SK-N-SH treated with all-trans-retinoic acid at 6 μM for 48 hours (cell line): Measurements from ENCODE around the gene BICC1.

Source experiments
- ARNTL ChIP-seq: fragments of 450-650 bp; formaldehyde crosslinking; IDR thresholded peaks from 2 replicates; pipeline ENCODE4 v1.5.0; 2020; ENCODE audit warnings: low read depth, mild to moderate bottlenecking, moderate library complexity, borderline replicate concordance
- CSDC2 ChIP-seq: fragments of 250-450 bp; sonication (Bioruptor Pico); IDR thresholded peaks from 2 replicates; pipeline ENCODE4 v1.5.0; 2020; ENCODE audit warnings: mild to moderate bottlenecking, moderate library complexity
- PATZ1 ChIP-seq: fragments of 250-450 bp; sonication (Bioruptor Pico); IDR thresholded peaks from 2 replicates; pipeline ENCODE4 v1.8.0; 2020; ENCODE audit warnings: mild to moderate bottlenecking, moderate library complexity, borderline replicate concordance
- RARB ChIP-seq: fragments of 250-450 bp; sonication (Bioruptor Pico); IDR thresholded peaks from 2 replicates; pipeline ENCODE4 v1.8.0; 2021; ENCODE audit warnings: mild to moderate bottlenecking, moderate library complexity
- TSHZ2 ChIP-seq: fragments of 250-450 bp; sonication (Bioruptor Pico); IDR thresholded peaks from 2 replicates; pipeline ENCODE4 v1.5.0; 2020; ENCODE audit warnings: mild to moderate bottlenecking, moderate library complexity
- ZC3H10 ChIP-seq: fragments of 250-450 bp; sonication (Bioruptor Pico); IDR thresholded peaks from 2 replicates; pipeline ENCODE4 v1.5.1; 2021; ENCODE audit warnings: mild to moderate bottlenecking, moderate library complexity
- ZFP3 ChIP-seq: fragments of 250-450 bp; sonication (Bioruptor Pico); IDR thresholded peaks from 2 replicates; pipeline ENCODE4 v1.5.0; 2020; ENCODE audit warnings: mild to moderate bottlenecking, moderate library complexity
- ZNF565 ChIP-seq: fragments of 450-650 bp; formaldehyde crosslinking; conservative IDR thresholded peaks from 2 replicates; pipeline ENCODE4 v1.5.0; 2020; ENCODE audit warnings: low read depth, mild to moderate bottlenecking, moderate library complexity
- ZNF70 ChIP-seq: fragments of 450-650 bp; formaldehyde crosslinking; IDR thresholded peaks from 2 replicates; pipeline ENCODE4 v1.5.0; 2020; ENCODE audit warnings: mild to moderate bottlenecking, moderate library complexity

DNA sequence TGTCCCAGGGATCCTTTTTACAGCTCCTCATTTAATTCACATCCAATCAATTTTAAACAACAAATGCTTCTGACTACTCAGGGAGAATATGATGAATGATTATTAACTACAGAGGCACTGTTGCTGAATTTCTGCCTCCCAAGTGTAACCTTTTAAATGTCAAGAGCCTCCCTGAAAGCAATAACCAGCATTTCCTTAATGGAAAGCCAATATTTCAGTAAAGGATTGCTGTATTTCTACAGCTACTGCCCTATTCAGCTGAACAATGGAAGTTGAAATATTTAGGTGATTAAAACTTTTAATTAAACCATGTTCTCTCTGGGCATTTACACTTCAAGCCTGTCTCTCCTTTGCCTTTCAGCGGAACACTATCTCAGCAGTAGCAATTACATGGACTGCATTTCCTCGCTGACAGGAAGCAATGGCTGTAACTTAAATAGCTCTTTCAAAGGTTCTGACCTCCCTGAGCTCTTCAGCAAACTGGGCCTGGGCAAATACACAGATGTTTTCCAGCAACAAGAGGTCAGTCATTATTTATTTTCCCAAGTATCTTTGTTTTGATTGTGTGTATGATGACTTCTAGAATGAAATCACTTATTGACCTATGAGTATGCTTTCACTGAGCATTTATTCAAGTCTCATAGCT is 304.7 kb downstream of the BICC1 start:
- no peak for TF ChIP-seq ZC3H10 (CRISPR knock-in tag)
- TF ChIP-seq RARB, result no peak
- TF ChIP-seq ZNF565, result no peak
- no peak for TF ChIP-seq ZNF70 (CRISPR knock-in tag)
- TF ChIP-seq ZFP3 (CRISPR knock-in tag), result no peak
- TF ChIP-seq TSHZ2, result no peak
- no peak for TF ChIP-seq PATZ1 (CRISPR knock-in tag)
- TF ChIP-seq ARNTL (CRISPR knock-in tag), result no peak
- no peak for TF ChIP-seq CSDC2 (CRISPR knock-in tag)
